GM19372 (cell line): ENCODE measurements around the gene TAF4B.
"Not testable (repeated sequence)": the region's sequence is repeated elsewhere in the genome, so short reads cannot be mapped to it uniquely, and the experiment has no call there.

Experiments used
- ATAC-seq: cut with Tn5 transposase; IDR thresholded peaks from one replicate; pipeline ENCODE4 v1.9.1; 2021; ENCODE audit warnings: mild to moderate bottlenecking, low read depth, moderate library complexity; ENCODE audit not compliant: unreplicated experiment

TAF4B gene

GRCh38 chr18:26237363-26237762 is 11.1 kb downstream of the TAF4B start:
- not testable (repeated sequence) for ATAC-seq

- not testable (repeated sequence) for ATAC-seq
Observed at GRCh38 chr18:26238718-26239117, 12.5 kb downstream of the TAF4B start.

DNA sequence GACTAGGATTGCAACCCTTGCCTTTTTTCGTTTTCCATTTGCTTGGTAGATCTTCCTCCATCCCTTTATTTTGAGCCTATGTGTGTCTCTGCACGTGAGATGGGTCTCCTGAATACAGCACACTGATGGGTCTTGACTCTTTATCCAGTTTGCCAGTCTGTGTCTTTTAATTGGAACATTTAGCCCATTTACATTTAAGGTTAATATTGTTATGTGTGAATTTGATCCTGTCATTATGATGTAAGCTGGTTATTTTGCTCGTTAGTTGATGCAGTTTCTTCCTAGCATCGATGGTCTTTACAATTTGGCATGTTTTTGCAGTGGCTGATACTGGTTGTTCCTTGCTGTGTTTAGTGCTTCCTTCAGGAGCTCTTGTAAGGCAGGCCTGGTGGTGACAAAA is 16.1 kb downstream of the TAF4B start:
- ATAC-seq: not testable (repeated sequence)

- not testable (repeated sequence) for ATAC-seq
Observed at GRCh38 chr18:26245434-26245833, 19.2 kb downstream of the TAF4B start.

GRCh38 chr18:26252411-26252810 is 26.2 kb downstream of the TAF4B start:
- no peak for ATAC-seq

DNA sequence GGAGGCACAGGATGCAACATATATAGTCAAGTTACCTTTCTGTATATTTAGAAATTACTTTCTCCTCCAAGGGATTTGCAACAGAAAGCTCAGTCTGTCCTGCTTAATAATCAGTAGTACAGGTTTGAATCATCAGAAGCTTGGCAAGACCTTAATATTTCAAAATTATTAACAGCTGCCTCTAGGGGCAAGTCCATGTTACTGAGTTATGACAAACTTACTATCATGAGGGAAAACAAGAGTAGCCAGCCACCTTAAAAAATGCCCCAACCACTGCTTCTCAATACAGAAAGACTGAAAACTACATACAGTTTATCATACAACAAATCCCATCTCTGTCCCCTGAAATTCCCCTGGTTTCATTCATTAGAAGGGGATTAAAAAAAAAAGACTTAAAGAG is 28.6 kb downstream of the TAF4B start:
- ATAC-seq: not testable (repeated sequence)

- no peak for ATAC-seq
Observed at GRCh38 chr18:26255695-26256622, 29.7 kb downstream of the TAF4B start.

DNA sequence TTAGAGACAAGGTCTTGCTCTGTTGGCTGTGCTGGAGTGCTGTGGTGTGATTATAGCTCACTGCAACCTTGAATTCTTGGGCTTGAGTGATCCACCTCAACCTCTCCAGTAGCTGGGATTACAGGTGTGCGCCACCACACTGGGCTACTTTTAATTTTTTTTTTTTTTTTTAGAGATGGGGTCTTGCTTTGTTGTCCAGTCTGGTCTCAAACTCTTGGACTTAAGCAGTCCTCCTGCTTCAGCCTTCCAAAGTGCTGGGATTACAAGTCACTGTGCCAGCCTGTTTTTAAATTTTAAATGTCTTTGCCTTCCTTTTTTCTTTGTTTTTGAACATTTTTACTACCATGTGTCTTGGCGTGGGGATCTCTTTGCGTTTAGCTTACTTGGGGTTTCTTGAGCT is 32.5 kb downstream of the TAF4B start:
- no peak for ATAC-seq

DNA sequence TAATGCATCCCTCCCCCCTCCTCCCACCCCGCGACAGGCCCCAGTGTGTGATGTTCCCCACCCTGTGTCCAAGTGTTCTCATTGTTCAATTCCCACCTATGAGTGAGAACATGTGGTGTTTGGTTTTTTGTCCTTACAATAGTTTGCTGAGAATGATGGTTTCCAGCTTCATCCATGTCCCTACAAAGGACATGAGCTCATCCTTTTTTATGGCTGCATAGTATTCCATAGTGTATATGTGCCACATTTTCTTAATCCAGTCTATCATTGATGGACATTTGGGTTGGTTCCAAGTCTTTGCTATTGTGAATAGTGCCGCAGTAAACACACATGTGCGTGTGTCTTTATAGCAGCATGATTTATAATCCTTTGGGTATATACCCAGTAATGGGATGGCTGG is 33.2 kb downstream of the TAF4B start:
- ATAC-seq: not testable (repeated sequence)

- ATAC-seq: no peak
Observed at GRCh38 chr18:26262156-26262555, 35.9 kb downstream of the TAF4B start.

- ATAC-seq: no peak
Observed at GRCh38 chr18:26267357-26267930, 41.2 kb downstream of the TAF4B start.

DNA sequence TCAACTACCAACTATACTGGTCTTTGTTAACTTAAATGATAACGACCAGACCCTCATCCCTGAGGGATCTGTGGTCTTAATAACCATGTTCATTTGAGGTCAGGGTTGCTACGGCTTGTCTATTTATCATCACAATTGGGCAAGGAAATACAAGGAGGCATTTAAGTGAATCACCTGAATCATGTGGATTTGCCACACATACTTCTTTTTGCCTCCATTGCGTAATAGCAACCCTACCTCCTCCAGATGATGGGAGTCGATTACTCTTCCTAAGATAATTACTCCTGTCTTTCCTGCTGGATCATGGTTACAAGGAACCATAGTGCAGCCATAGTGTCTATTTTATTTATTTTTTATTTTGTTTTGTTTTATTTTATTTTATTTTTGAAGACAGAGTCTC is 42.2 kb downstream of the TAF4B start:
- no peak for ATAC-seq

GRCh38 chr18:26271917-26272549 is 45.8 kb downstream of the TAF4B start:
- ATAC-seq: no peak

GRCh38 chr18:26277374-26277773 is 51.1 kb downstream of the TAF4B start:
- no peak for ATAC-seq

- ATAC-seq: no peak
Observed at GRCh38 chr18:26279428-26279827, 53.2 kb downstream of the TAF4B start.

DNA sequence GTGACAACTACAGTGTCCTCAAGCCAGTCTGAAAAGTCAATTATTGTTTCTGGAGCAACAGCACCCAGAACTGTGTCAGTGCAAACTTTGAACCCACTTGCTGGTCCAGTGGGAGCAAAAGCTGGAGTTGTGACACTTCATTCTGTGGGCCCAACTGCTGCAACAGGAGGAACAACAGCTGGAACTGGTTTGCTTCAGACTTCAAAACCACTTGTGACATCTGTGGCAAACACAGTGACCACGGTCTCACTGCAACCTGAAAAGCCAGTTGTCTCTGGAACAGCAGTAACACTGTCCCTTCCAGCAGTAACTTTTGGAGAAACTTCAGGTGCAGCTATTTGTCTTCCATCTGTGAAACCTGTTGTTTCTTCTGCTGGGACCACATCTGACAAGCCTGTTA is 59.8 kb downstream of the TAF4B start:
- no peak for ATAC-seq

DNA sequence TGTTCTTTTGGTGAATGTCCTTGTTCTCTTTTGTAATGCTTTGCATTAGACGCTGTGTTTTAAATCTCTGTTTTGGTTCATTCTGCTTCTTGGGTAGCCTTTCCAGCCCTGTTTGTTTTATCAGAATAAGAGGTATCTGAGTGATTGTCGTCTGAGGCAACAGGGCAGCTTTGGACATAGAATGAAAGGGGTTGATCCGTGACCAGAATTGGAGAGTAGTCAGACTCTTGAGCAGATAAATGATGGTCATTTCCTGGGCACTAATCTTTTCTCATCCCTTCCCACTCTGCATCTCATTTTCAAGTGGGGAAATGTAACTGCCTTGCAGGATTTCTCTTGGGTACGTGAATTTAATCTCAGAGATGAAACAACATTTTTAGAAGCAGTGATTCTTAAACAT is 61.4 kb downstream of the TAF4B start:
- ATAC-seq: no peak

DNA sequence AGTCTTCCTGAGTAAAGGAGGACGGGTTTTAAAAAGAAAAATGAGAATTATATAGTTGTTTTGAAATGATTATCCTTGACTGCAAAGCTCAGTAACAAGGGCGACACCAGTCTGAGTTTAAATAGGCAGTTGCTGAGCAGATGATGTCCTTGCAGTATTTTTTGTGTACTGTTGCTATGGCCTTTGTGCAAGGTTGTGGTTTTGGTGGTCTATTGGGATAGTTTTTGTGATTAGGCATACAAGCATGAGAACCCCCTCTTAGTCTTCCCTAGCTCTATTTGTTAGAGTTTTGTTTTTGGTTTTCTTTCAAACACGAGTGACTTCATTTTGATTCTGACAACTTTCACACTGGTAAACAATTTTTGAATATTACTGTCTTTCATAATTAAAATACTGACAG is 64.1 kb downstream of the TAF4B start:
- ATAC-seq: no peak

DNA sequence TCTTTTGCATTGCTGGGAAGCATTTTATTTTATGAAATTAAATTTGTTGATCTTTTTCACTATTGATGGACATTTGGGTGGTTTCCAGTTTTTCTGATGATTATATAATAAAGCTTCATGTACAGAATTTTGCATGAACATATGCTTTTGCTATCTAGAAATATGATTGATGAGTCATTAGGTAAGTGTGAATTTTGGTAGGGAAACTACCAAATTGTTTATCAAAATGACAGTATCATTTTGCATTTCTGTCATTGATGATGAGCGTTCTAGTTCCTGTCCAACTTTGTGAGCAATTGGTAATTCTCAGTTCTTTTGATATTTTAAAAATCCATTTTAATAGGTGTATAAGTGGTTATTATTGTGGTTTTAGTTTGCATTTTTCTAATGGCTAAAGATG is 67.7 kb downstream of the TAF4B start:
- no peak for ATAC-seq

- no peak for ATAC-seq
Observed at GRCh38 chr18:26298107-26298506, 71.9 kb downstream of the TAF4B start.

- no peak for ATAC-seq
Observed at GRCh38 chr18:26301681-26302080, 75.4 kb downstream of the TAF4B start.
